Fibroblast of skin of right quadriceps (primary cell): ENCODE data around the gene NFX1.
"Not testable (repeated sequence)": the region's sequence is repeated elsewhere in the genome, so short reads cannot be mapped to it uniquely, and the experiment has no call there.

ENCODE experiments used
- DNase-seq: peaks from one replicate; pipeline ENCODE4 v3.0.0-alpha.2; 2013

NFX1 gene

GRCh38 chr9:33311953-33312352 lies 21.6 kb downstream of the NFX1 start:
- no peak for DNase-seq

- DNase-seq, result no peak
Measured at GRCh38 chr9:33315371-33315770, 25.1 kb downstream of the NFX1 start.

- DNase-seq, result not testable (repeated sequence)
Measured at GRCh38 chr9:33317136-33317535, 26.8 kb downstream of the NFX1 start.

- peak; percentile 4 for DNase-seq
Measured at GRCh38 chr9:33318225-33318624, 27.9 kb downstream of the NFX1 start.

- no peak for DNase-seq
Measured at GRCh38 chr9:33318781-33319180, 28.5 kb downstream of the NFX1 start.

- DNase-seq, result no peak
Measured at GRCh38 chr9:33320230-33320567, 29.9 kb downstream of the NFX1 start.

GRCh38 chr9:33320568-33321261 lies 30.4 kb downstream of the NFX1 start:
- peak; percentile 96 for DNase-seq

- DNase-seq, result peak; percentile 77
Measured at GRCh38 chr9:33329117-33329563, 38.8 kb downstream of the NFX1 start.

GRCh38 chr9:33329979-33330378 lies 39.7 kb downstream of the NFX1 start:
- DNase-seq, result peak; percentile 62

- DNase-seq, result peak; percentile 56
Measured at GRCh38 chr9:33331377-33331891, 41.1 kb downstream of the NFX1 start.

GRCh38 chr9:33332011-33332410 lies 41.7 kb downstream of the NFX1 start:
- peak; percentile 66 for DNase-seq

- not testable (repeated sequence) for DNase-seq
Measured at GRCh38 chr9:33332956-33333355, 42.6 kb downstream of the NFX1 start.

GRCh38 chr9:33340186-33340585 lies 49.9 kb downstream of the NFX1 start:
- DNase-seq, result no peak

- no peak for DNase-seq
Measured at GRCh38 chr9:33341182-33341581, 50.9 kb downstream of the NFX1 start.

GRCh38 chr9:33344145-33344544 lies 53.8 kb downstream of the NFX1 start:
- no peak for DNase-seq

- DNase-seq, result no peak
Measured at GRCh38 chr9:33346564-33346963, 56.2 kb downstream of the NFX1 start.

GRCh38 chr9:33348998-33349397 lies 58.7 kb downstream of the NFX1 start:
- DNase-seq, result no peak

GRCh38 chr9:33349743-33350142 lies 59.4 kb downstream of the NFX1 start:
- DNase-seq, result no peak

GRCh38 chr9:33350310-33350709 lies 60.0 kb downstream of the NFX1 start:
- DNase-seq, result peak; percentile 60

GRCh38 chr9:33351547-33351946 lies 61.2 kb downstream of the NFX1 start:
- no peak for DNase-seq

- DNase-seq, result no peak
Measured at GRCh38 chr9:33354651-33355211, 64.4 kb downstream of the NFX1 start.

- DNase-seq, result no peak
Measured at GRCh38 chr9:33355933-33356332, 65.6 kb downstream of the NFX1 start.

- not testable (repeated sequence) for DNase-seq
Measured at GRCh38 chr9:33358641-33359040, 68.3 kb downstream of the NFX1 start.

- DNase-seq, result no peak
Measured at GRCh38 chr9:33364127-33364526, 73.8 kb downstream of the NFX1 start.

- DNase-seq, result not testable (repeated sequence)
Measured at GRCh38 chr9:33364814-33365213, 74.5 kb downstream of the NFX1 start.
